K562 (cell line): ENCODE data around the gene MALAT1.

ENCODE experiments used
- CHD1 ChIP-seq: fragments of 200-600 bp; sonication (generic); IDR thresholded peaks from one replicate; pipeline ENCODE4 v1.6.1; 2012; ENCODE audit warnings: mild to moderate bottlenecking, moderate library complexity, low read length, inconsistent platforms
- CTCF ChIP-seq, 3 experiments: IDR thresholded peaks in 2 of 3; conservative IDR thresholded peaks in 1 of 3; 2 replicates each; pipeline ENCODE4 v1.5.1; 2011 to 2012; ENCODE audit warnings: low read length in 3 of 3, mild to moderate bottlenecking in 3 of 3, control low read depth in 2 of 3, improper control_type of control experiment in 1 of 3, inconsistent platforms in 1 of 3, low read depth in 1 of 3, mixed read lengths in 1 of 3, moderate library complexity in 1 of 3; ENCODE audit not compliant: insufficient read depth in 2 of 3
- EP300 ChIP-seq: IDR thresholded peaks from 2 replicates; pipeline ENCODE4 v1.6.1; 2012; ENCODE audit warnings: low read length, improper control_type of control experiment
- ETV5 ChIP-seq: sonication (generic); formaldehyde crosslinking; IDR thresholded peaks from 2 replicates; pipeline ENCODE4 v1.4.0; 2020; ENCODE audit warnings: low read depth, mild to moderate bottlenecking, missing genetic modification reagents
- HDAC6 ChIP-seq: IDR thresholded peaks from 2 replicates; pipeline ENCODE4 v1.6.1; 2012; ENCODE audit warnings: low read depth, mild to moderate bottlenecking, control low read depth, inconsistent platforms, low read length, moderate library complexity
- JUN ChIP-seq, 2 experiments: sonication (generic) in 1 of 2; formaldehyde crosslinking in 1 of 2; IDR thresholded peaks; 2 replicates each; pipeline versions ENCODE4 v1.6.1 to v1.8.0; 2012 to 2022; ENCODE audit warnings: borderline replicate concordance in 2 of 2, mild to moderate bottlenecking in 2 of 2, improper control_type of control experiment in 1 of 2, low read depth in 1 of 2, low read length in 1 of 2, missing genetic modification reagents in 1 of 2
- MAFK ChIP-seq: IDR thresholded peaks from 2 replicates; pipeline ENCODE4 v1.6.1; 2011; ENCODE audit warnings: low read length, improper control_type of control experiment
- MXI1 ChIP-seq: IDR thresholded peaks from 2 replicates; pipeline ENCODE4 v1.6.1; 2011; ENCODE audit warnings: low read depth, mild to moderate bottlenecking, improper control_type of control experiment, low read length
- SIN3A ChIP-seq, 2 experiments: fragments of 150-350 bp in 1 of 2; IDR thresholded peaks; 2 replicates each; pipeline ENCODE4 v1.6.1; 2011 to 2016; ENCODE audit warnings: borderline replicate concordance in 2 of 2, low read depth in 2 of 2, low read length in 2 of 2, mild to moderate bottlenecking in 2 of 2, moderate library complexity in 2 of 2; ENCODE audit not compliant: control insufficient read depth in 1 of 2
- TEAD4 ChIP-seq, 2 experiments: sonication (generic) in 1 of 2; formaldehyde crosslinking in 1 of 2; IDR thresholded peaks; 2 replicates each; pipeline versions ENCODE4 v1.6.1 to v1.8.0; 2012 to 2022; ENCODE audit warnings: borderline replicate concordance in 1 of 2, inconsistent platforms in 1 of 2, low read length in 1 of 2, mild to moderate bottlenecking in 1 of 2, missing genetic modification reagents in 1 of 2
- ZBTB7A ChIP-seq: IDR thresholded peaks from 2 replicates; pipeline ENCODE4 v1.6.1; 2011; ENCODE audit warnings: low read depth, mild to moderate bottlenecking, low read length, moderate library complexity, borderline replicate concordance; ENCODE audit not compliant: control insufficient read depth
- ZBTB8A ChIP-seq: fragments of 450-650 bp; IDR thresholded peaks from 2 replicates; pipeline ENCODE4 v1.6.1; 2018; ENCODE audit warnings: mild to moderate bottlenecking, moderate library complexity; ENCODE audit not compliant: partially characterized antibody
- ZNF318 ChIP-seq, 2 experiments: fragments of 450-650 bp; IDR thresholded peaks; 2 replicates each; pipeline ENCODE4 v1.6.1; 2016; ENCODE audit warnings: mild to moderate bottlenecking in 2 of 2, borderline replicate concordance in 1 of 2, low read depth in 1 of 2, moderate library complexity in 1 of 2

- TF ChIP-seq CTCF (IDR thresholded peaks at IDR 0.05 in 2 of 3, conservative IDR thresholded peaks at IDR 0.05 in 1 of 3; ENCODE audit: insufficient read depth in 2 of 3, low read depth in 1 of 3, low read length in 3 of 3) = peak; percentile 35 to 55 (median 50); a peak in 5 of 6 replicates
- TF ChIP-seq ZBTB8A = no peak
- TF ChIP-seq SIN3A (IDR thresholded peaks at IDR 0.05; ENCODE audit: borderline replicate concordance in 2 of 2, control insufficient read depth in 1 of 2, low read depth in 2 of 2, low read length in 2 of 2) = peak; percentile 71 to 85; a peak in 2 of 4 replicates
- TF ChIP-seq JUN (IDR thresholded peaks at IDR 0.05; ENCODE audit: borderline replicate concordance, low read depth, low read length) = no peak; the same call in 1 of the 2 replicates
- no peak for TF ChIP-seq JUN (CRISPR knock-in tag; IDR thresholded peaks at IDR 0.05; ENCODE audit: borderline replicate concordance)
- no peak for TF ChIP-seq HDAC6
- no peak for TF ChIP-seq MXI1
- TF ChIP-seq EP300 = no peak
- no peak for TF ChIP-seq ZNF318 (IDR thresholded peaks at IDR 0.05; ENCODE audit: borderline replicate concordance in 1 of 2, low read depth in 1 of 2)
- TF ChIP-seq TEAD4 (IDR thresholded peaks at IDR 0.05; ENCODE audit: low read length) = 0 out of 2 replicates have a peak, but pooled peaks have one; percentile 19
- no peak for TF ChIP-seq TEAD4 (CRISPR knock-in tag; IDR thresholded peaks at IDR 0.05; ENCODE audit: borderline replicate concordance)
- no peak for TF ChIP-seq MAFK
- TF ChIP-seq ZBTB7A = peak; percentile 76; the same call in 1 of the 2 replicates
- no peak for TF ChIP-seq ETV5
- no peak for TF ChIP-seq CHD1
Observed at GRCh38 chr11:65454696-65455456, 44.0 kb upstream of the MALAT1 start.
